ENCODE data around the gene YIPF3.

DNA sequence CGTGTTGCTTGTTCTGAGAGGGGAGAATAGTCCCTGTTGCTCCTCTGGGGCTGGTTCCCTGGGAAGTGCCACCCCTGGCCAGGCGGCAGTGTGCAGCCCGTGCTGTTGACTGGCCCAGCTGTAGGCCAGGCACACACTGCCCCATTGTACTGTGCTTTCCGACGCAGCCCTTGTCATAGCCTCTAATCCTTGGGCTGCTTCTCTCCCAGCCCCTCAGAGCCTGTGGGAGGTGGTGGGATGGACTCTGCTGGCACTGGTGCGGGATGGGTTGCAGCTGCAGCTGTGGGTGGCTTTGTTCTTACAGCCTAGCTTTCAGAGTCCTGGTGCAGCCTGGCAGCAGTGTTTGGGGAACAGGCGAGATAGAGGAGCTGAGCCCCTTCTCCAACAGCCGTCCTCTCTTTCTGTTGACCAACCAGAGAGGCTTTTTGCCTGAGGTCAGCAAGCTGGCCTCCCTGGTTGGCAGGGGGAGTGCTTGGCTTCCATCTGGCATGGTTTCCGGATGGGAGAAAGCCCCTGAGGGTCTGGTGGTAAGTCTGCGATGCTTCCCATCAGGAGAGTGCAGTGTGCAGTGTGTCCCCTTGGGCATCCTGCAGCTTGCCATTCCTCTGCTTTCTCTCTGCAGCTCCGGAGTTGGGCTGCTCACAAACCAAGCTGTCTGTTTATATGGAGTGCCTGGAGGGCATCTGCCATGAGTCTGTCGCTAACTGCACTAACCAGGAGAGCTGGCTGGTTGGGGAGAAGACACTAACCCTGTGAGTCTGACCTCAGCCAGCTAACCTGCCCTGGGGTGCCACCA is 27.3 kb downstream of the YIPF3 start:
- TF ChIP-seq RFX5 (IDR thresholded peaks at IDR 0.05; ENCODE audit: low read length), result peak; percentile 58; the same call in 1 of the 2 replicates
- TF ChIP-seq, protein P1, sequence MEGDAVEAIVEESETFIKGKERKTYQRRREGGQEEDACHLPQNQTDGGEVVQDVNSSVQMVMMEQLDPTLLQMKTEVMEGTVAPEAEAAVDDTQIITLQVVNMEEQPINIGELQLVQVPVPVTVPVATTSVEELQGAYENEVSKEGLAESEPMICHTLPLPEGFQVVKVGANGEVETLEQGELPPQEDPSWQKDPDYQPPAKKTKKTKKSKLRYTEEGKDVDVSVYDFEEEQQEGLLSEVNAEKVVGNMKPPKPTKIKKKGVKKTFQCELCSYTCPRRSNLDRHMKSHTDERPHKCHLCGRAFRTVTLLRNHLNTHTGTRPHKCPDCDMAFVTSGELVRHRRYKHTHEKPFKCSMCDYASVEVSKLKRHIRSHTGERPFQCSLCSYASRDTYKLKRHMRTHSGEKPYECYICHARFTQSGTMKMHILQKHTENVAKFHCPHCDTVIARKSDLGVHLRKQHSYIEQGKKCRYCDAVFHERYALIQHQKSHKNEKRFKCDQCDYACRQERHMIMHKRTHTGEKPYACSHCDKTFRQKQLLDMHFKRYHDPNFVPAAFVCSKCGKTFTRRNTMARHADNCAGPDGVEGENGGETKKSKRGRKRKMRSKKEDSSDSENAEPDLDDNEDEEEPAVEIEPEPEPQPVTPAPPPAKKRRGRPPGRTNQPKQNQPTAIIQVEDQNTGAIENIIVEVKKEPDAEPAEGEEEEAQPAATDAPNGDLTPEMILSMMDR (IDR thresholded peaks at IDR 0.05), result no peak

All from SK-N-SH (cell line).